ENCODE data around the gene ZNF326.

- TF ChIP-seq CTCF (IDR thresholded peaks at IDR 0.05 in 2 of 3, conservative IDR thresholded peaks at IDR 0.05 in 1 of 3; ENCODE audit: borderline replicate concordance in 1 of 3, insufficient read depth in 1 of 3, low read depth in 2 of 3, low read length in 2 of 3): no peak
- no peak for TF ChIP-seq POLR2A (IDR thresholded peaks at IDR 0.05; ENCODE audit: borderline replicate concordance, extremely low read depth, insufficient read depth, insufficient read length)
- no peak for TF ChIP-seq REST (IDR thresholded peaks at IDR 0.05; ENCODE audit: low read depth)
Measured at GRCh38 chr1:89962742-89963075, 32.2 kb upstream of the ZNF326 start.

Measured in HCT116 (cell line).